ENCODE results near the gene SLC12A2.

The SLC12A2 gene

GRCh38 chr5:128097224-128097623 is 13.7 kb downstream of the SLC12A2 start:
- no peak for DNase-seq (ENCODE audit: low read depth, low spot score)

GRCh38 chr5:128097781-128098180 is 14.2 kb downstream of the SLC12A2 start:
- DNase-seq (ENCODE audit: low read depth, low spot score): no peak

GRCh38 chr5:128099944-128100343 is 16.4 kb downstream of the SLC12A2 start:
- DNase-seq (ENCODE audit: low read depth, low spot score): no peak

GRCh38 chr5:128100860-128101557 is 17.4 kb downstream of the SLC12A2 start:
- no peak for DNase-seq (ENCODE audit: low read depth, low spot score)

GRCh38 chr5:128101676-128102075 is 18.1 kb downstream of the SLC12A2 start:
- DNase-seq (ENCODE audit: low read depth, low spot score): no peak

GRCh38 chr5:128105203-128105602 is 21.6 kb downstream of the SLC12A2 start:
- no peak for DNase-seq (ENCODE audit: low read depth, low spot score)

- DNase-seq (ENCODE audit: low read depth, low spot score): no peak
These were observed 25.6 kb downstream of the SLC12A2 start for GRCh38 chr5:128109138-128109537.

GRCh38 chr5:128109766-128110165 is 26.2 kb downstream of the SLC12A2 start:
- no peak for DNase-seq (ENCODE audit: low read depth, low spot score)

- no peak for DNase-seq (ENCODE audit: low read depth, low spot score)
These were observed 28.4 kb downstream of the SLC12A2 start for GRCh38 chr5:128111818-128112448.

- DNase-seq (ENCODE audit: low read depth, low spot score): no peak
These were observed 32.9 kb downstream of the SLC12A2 start for GRCh38 chr5:128116445-128116844.

- no peak for DNase-seq (ENCODE audit: low read depth, low spot score)
These were observed 34.6 kb downstream of the SLC12A2 start for GRCh38 chr5:128118214-128118613.

- DNase-seq (ENCODE audit: low read depth, low spot score): no peak
These were observed 38.1 kb downstream of the SLC12A2 start for GRCh38 chr5:128121651-128122050.

GRCh38 chr5:128123936-128124335 is 40.4 kb downstream of the SLC12A2 start:
- no peak for DNase-seq (ENCODE audit: low read depth, low spot score)

- DNase-seq (ENCODE audit: low read depth, low spot score): no peak
These were observed 42.7 kb downstream of the SLC12A2 start for GRCh38 chr5:128126241-128126640.

GRCh38 chr5:128132499-128132898 is 48.9 kb downstream of the SLC12A2 start:
- DNase-seq (ENCODE audit: low read depth, low spot score): no peak

GRCh38 chr5:128135286-128135685 is 51.7 kb downstream of the SLC12A2 start:
- no peak for DNase-seq (ENCODE audit: low read depth, low spot score)

- DNase-seq (ENCODE audit: low read depth, low spot score): no peak
These were observed 60.3 kb downstream of the SLC12A2 start for GRCh38 chr5:128143911-128144310.

GRCh38 chr5:128144491-128144890 is 60.9 kb downstream of the SLC12A2 start:
- DNase-seq (ENCODE audit: low read depth, low spot score): no peak

- DNase-seq (ENCODE audit: low read depth, low spot score): no peak
These were observed 63.1 kb downstream of the SLC12A2 start for GRCh38 chr5:128146671-128147070.

GRCh38 chr5:128154943-128155342 is 71.4 kb downstream of the SLC12A2 start:
- no peak for DNase-seq (ENCODE audit: low read depth, low spot score)

- no peak for DNase-seq (ENCODE audit: low read depth, low spot score)
These were observed 72.2 kb downstream of the SLC12A2 start for GRCh38 chr5:128155776-128156175.

- DNase-seq (ENCODE audit: low read depth, low spot score): no peak
These were observed 73.0 kb downstream of the SLC12A2 start for GRCh38 chr5:128156521-128156920.

- no peak for DNase-seq (ENCODE audit: low read depth, low spot score)
These were observed 74.8 kb downstream of the SLC12A2 start for GRCh38 chr5:128158342-128158741.
